SK-MEL-5 (cell line): Measurements from ENCODE around the gene PLIN4. TPM values are rescaled to one million over a fixed set of nuclear protein-coding genes. Genes with fewer than 3 reads are reported as not detected.

Experiments
- DNase-seq: peaks from one replicate; pipeline ENCODE4 v3.0.0-alpha.2; 2016; ENCODE audit warnings: low read depth, low spot score
- in situ Hi-C: cut with HindIII; loops from 2 replicates; pipeline ENCODE4 v1.10.0; 2016; ENCODE audit warnings: low sequenced_read_pairs, high pct_unique_total_duplicates, low pct_unique_long_range_greater_than_20kb
- total RNA-seq: library from RNA; depleted of rRNA; stranded (reverse); fragments of >200 nt; shearing (Covaris generic); gene quantifications from 2 replicates; pipeline ENCODE4 v1.2.3, GENCODE V29; 2014; rRNA removed

Gene PLIN4
- total RNA-seq, 1 experiment from 2014 or later = 0.05 TPM

DNA sequence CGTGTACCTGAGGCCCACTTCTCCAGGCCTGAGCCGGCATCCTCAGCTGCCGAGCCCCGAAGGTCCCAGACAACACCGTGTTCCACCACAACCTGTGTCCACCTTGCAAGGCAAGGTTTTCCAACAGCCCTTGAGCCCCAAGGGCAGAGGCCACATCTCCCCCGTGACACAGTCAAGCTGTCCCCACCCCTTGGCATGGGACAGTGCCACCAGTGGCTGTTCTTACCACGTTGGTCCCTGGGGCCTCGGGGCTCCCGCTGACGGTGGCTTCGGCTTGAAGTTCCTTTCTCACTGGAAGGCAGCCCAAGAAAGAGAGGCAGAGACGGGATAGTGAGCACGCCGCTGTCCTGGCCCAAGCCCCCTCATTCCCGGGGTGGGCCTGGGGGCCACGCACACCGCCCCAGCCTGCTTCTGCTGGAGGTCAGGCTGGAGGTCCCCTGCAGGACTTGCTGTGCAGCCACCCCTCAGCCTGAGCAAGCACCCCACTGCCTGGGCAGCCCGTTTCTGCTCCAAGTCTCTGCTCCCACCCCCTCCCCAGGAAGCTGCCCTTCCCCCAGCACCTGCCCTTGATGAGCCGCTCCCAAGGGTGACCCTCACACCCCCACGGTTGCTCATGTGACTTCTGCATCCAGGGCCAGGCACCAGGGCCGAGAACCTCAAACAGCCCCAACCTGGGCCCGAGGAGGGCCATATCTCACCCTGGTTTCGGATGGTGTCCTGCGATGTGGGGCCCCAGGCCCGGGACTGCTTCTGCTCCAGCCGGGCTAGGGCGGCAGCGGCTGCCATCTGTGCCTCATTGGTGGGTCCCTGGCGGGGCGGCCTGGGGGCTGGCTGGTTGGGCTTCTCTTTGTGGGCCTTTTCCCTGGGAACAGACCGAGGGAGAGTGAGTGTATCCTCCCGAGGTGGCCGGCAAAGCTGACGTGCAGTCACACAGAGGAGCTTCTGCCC is 64.8 kb downstream of the PLIN4 start:
- in situ Hi-C loops = no loop called here
- no peak for DNase-seq

DNA sequence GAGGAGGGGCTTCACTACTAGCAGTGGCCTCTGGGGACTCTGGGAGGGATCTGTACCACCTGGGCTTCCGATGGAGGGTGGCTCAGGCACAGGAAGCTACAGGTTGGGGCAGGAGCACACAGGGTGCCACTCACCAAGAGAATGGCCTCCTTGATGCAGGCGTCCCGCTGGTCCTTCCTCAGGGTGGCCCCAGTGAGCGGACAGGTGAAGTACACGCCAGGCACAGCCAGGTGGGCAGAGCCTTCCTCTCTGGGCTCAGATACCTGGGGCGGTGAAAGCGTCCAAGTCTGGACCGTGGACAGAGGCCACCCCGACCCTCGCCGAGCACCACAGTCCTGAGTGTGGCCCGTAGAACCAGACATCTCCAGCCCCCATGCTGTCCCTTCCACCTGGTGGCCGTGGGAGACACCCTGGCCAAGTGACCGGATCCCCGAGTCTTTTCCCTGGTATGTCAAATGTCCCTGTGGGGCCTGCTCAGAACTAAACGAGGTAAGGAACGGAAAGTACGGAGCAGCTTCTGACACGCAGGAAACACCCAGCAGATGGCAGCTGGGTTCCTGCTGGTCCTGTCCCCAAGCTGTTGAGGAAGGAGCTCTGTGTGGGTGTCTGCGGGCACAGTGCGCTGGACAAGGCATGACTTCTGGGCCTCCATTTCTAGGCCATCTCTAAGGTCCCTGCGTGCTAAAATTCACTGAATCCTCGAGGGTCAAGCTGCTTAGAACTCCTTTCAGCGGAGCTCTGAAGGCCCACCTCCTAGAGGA is 65.9 kb downstream of the PLIN4 start:
- in situ Hi-C loops = no loop called here
- DNase-seq = no peak

Other genes with a start within 250 kb of the PLIN4 start
- gene SHD, start 239.2 kb downstream of the PLIN4 start, total RNA-seq = 0.42 TPM in 1 of 2 replicates, not detected in the other
- not detected in 2 replicates for gene TMIGD2, start 216.1 kb downstream of the PLIN4 start, total RNA-seq
- gene FSD1, start 213.9 kb downstream of the PLIN4 start, total RNA-seq = 2.7 and 2.8 TPM in 2 replicates
- 3.1 and 3.8 TPM in 2 replicates for gene STAP2, start 179.7 kb downstream of the PLIN4 start, total RNA-seq
- 3.0 and 5.3 TPM in 2 replicates for gene MPND, start 174.9 kb downstream of the PLIN4 start, total RNA-seq
- gene SH3GL1, start 117.9 kb downstream of the PLIN4 start, total RNA-seq = 33.0 and 37.6 TPM in 2 replicates
- gene CHAF1A, start 115.8 kb downstream of the PLIN4 start, total RNA-seq = 14.5 and 19.4 TPM in 2 replicates
- 57.7 and 62.3 TPM in 2 replicates for gene UBXN6, start 60.7 kb downstream of the PLIN4 start, total RNA-seq
- 24.5 and 25.2 TPM in 2 replicates for gene HDGFL2, start 46.2 kb downstream of the PLIN4 start, total RNA-seq
- gene PLIN5, start 16.7 kb upstream of the PLIN4 start, total RNA-seq = 1.2 TPM in 1 of 2 replicates, not detected in the other
- gene LRG1, start 21.6 kb upstream of the PLIN4 start, total RNA-seq = 0.05 and 0.21 TPM in 2 replicates
- 6.3 and 6.9 TPM in 2 replicates for gene SEMA6B, start 41.2 kb upstream of the PLIN4 start, total RNA-seq
- 2.8 and 3.5 TPM in 2 replicates for gene TNFAIP8L1, start 121.0 kb upstream of the PLIN4 start, total RNA-seq
- 321 and 322 TPM in 2 replicates for gene MYDGF, start 151.9 kb upstream of the PLIN4 start, total RNA-seq
- 34.4 and 47.9 TPM in 2 replicates for gene DPP9, start 205.4 kb upstream of the PLIN4 start, total RNA-seq